ENCODE measurements around the gene MYL3. TPM values are rescaled to one million over a fixed set of nuclear protein-coding genes. Genes with fewer than 3 reads are reported as not detected.

The MYL3 gene
- total RNA-seq, 1 donor from 2014 or later, result 7,440 TPM

GRCh38 chr3:46857485-46858341, 5.5 kb downstream of the MYL3 start:
- intact Hi-C loops (cut with micrococcal nuclease), result no loop called here
- TF ChIP-seq CTCF (IDR thresholded peaks at IDR 0.05; ENCODE audit: borderline replicate concordance), result no peak
- Histone ChIP-seq H3K27me3 (ENCODE audit: low read depth) (no peaks in the 10 kb centered on the region), H3K9me3 (replicated peaks) (no peaks in the 10 kb centered on the region), H3K36me3 (peaks cover 59% of the 10 kb centered on the region), H3K4me1 (peaks cover 41% of the 10 kb centered on the region), H3K4me3 (peak overlapping the region; percentile 70), H3K27ac (replicated peaks) (peak overlapping the region; percentile 95)
- peak; percentile 9 for DNase-seq

- intact Hi-C loops (cut with micrococcal nuclease), result no loop called here
- DNase-seq, result peak; percentile 32
- peak overlapping the region; percentile 95 for H3K27ac ChIP-seq (replicated peaks)
- H3K27me3 ChIP-seq (ENCODE audit: low read depth), result no peaks in the 10 kb centered on the region
- H3K36me3 ChIP-seq, result peaks cover 52% of the 10 kb centered on the region
- H3K9me3 ChIP-seq (replicated peaks), result no peaks in the 10 kb centered on the region
- H3K4me3 ChIP-seq, result peak overlapping the region; percentile 70
- H3K4me1 ChIP-seq, result peaks cover 32% of the 10 kb centered on the region
- no peak for TF ChIP-seq CTCF (IDR thresholded peaks at IDR 0.05; ENCODE audit: borderline replicate concordance)
Measured at GRCh38 chr3:46856576-46857471, 6.4 kb downstream of the MYL3 start.

GRCh38 chr3:46854555-46854991, 8.7 kb downstream of the MYL3 start:
- TF ChIP-seq CTCF (IDR thresholded peaks at IDR 0.05; ENCODE audit: borderline replicate concordance), result no peak

GRCh38 chr3:46853441-46854415, 9.5 kb downstream of the MYL3 start:
- no peaks in the 10 kb centered on the region for H3K9me3 ChIP-seq (replicated peaks)
- no peak for DNase-seq
- H3K27ac ChIP-seq (replicated peaks), result peak overlapping the region; percentile 95
- H3K27me3 ChIP-seq (ENCODE audit: low read depth), result no peaks in the 10 kb centered on the region
- no peak for TF ChIP-seq CTCF (IDR thresholded peaks at IDR 0.05; ENCODE audit: borderline replicate concordance)
- intact Hi-C loops (cut with micrococcal nuclease), result no loop called here
- H3K36me3 ChIP-seq, result peaks cover 25% of the 10 kb centered on the region
- peaks cover 17% of the 10 kb centered on the region for H3K4me1 ChIP-seq
- no peak overlapping the region for H3K4me3 ChIP-seq

More at GRCh38 chr3:46854555-46854991, 8.7 kb downstream of the MYL3 start:
- Histone ChIP-seq H3K9me3 (replicated peaks) (no peaks in the 10 kb centered on the region), H3K27me3 (ENCODE audit: low read depth) (no peaks in the 10 kb centered on the region), H3K36me3 (peaks cover 33% of the 10 kb centered on the region), H3K4me3 (no peak overlapping the region), H3K4me1 (peaks cover 17% of the 10 kb centered on the region), H3K27ac (replicated peaks) (peak overlapping the region; percentile 95)
- intact Hi-C loops (cut with micrococcal nuclease), result no loop called here
- no peak for DNase-seq

Data from left ventricle myocardium inferior (tissue), 1 donor.